HCT116 (cell line): ENCODE measurements around the gene PRRT4.

Source experiments
- EZH2 ChIP-seq: fragments of 200-600 bp; sonication (generic); IDR thresholded peaks from 2 replicates; pipeline ENCODE4 v1.6.1; 2017; ENCODE audit warnings: antibody characterized with exemption, mixed run types
- TF ChIP-seq, protein P1 (sequence below): IDR thresholded peaks from 2 replicates; pipeline ENCODE4 v1.6.1; 2012; ENCODE audit warnings: low read depth

DNA sequence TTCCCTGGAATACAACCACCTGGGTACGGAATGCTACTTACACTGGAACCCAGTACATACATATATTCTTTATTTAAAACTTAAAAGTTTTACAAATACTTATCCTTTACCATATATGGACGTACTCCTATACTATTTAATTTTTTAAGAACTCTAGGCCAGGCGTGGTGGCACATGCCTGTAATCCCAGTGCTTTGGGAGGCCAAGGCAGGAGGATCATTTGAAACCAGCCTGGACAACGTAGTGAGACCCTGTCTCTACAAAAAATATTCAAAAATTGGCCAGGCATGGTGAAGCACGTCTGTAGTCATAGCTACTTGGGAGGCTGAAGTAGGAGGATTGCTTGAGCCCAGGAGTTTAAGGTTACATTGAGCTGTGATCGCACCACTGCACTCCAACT lies 19.8 kb downstream of the PRRT4 start:
- TF ChIP-seq EZH2, result no peak
- TF ChIP-seq, protein P1, sequence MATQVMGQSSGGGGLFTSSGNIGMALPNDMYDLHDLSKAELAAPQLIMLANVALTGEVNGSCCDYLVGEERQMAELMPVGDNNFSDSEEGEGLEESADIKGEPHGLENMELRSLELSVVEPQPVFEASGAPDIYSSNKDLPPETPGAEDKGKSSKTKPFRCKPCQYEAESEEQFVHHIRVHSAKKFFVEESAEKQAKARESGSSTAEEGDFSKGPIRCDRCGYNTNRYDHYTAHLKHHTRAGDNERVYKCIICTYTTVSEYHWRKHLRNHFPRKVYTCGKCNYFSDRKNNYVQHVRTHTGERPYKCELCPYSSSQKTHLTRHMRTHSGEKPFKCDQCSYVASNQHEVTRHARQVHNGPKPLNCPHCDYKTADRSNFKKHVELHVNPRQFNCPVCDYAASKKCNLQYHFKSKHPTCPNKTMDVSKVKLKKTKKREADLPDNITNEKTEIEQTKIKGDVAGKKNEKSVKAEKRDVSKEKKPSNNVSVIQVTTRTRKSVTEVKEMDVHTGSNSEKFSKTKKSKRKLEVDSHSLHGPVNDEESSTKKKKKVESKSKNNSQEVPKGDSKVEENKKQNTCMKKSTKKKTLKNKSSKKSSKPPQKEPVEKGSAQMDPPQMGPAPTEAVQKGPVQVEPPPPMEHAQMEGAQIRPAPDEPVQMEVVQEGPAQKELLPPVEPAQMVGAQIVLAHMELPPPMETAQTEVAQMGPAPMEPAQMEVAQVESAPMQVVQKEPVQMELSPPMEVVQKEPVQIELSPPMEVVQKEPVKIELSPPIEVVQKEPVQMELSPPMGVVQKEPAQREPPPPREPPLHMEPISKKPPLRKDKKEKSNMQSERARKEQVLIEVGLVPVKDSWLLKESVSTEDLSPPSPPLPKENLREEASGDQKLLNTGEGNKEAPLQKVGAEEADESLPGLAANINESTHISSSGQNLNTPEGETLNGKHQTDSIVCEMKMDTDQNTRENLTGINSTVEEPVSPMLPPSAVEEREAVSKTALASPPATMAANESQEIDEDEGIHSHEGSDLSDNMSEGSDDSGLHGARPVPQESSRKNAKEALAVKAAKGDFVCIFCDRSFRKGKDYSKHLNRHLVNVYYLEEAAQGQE, result no peak
